Measurements from ENCODE around the gene KRT33A.

KRT33A gene

DNA sequence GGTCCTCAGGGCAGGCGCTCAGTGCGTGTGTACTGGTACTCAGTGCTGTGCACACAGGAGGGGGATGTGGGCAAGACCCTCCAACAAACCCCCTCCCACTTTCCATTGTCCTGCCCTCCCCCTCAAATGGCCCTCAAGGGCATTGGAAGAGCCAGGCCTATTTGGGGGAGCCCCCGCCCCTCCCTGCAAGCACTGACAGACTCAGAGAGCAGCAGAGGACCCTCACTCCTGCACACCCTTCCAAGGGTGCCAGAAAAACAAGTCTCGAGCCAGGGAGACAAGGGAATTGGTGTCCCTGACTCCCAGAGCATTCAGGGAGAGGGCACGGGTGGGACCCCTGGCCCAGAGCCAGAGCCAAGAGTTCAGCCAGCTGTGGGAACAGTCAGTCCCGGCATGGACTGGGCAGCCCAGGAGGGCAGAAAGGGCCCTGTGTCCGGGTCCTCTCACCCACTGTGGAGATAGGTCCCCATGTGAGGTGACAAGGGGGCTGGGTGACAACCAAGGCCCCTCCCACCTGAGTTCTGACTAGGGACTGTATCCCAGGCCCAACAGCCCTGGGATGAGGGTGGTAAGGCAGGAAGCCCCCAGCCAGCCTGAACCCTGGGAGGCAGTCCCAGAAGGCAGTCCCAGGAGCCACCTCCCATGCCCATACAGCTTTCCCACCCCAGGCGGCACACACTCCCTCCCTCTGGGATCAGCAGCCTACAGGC is 23.1 kb downstream of the KRT33A start:
- DNase-seq = no peak

DNA sequence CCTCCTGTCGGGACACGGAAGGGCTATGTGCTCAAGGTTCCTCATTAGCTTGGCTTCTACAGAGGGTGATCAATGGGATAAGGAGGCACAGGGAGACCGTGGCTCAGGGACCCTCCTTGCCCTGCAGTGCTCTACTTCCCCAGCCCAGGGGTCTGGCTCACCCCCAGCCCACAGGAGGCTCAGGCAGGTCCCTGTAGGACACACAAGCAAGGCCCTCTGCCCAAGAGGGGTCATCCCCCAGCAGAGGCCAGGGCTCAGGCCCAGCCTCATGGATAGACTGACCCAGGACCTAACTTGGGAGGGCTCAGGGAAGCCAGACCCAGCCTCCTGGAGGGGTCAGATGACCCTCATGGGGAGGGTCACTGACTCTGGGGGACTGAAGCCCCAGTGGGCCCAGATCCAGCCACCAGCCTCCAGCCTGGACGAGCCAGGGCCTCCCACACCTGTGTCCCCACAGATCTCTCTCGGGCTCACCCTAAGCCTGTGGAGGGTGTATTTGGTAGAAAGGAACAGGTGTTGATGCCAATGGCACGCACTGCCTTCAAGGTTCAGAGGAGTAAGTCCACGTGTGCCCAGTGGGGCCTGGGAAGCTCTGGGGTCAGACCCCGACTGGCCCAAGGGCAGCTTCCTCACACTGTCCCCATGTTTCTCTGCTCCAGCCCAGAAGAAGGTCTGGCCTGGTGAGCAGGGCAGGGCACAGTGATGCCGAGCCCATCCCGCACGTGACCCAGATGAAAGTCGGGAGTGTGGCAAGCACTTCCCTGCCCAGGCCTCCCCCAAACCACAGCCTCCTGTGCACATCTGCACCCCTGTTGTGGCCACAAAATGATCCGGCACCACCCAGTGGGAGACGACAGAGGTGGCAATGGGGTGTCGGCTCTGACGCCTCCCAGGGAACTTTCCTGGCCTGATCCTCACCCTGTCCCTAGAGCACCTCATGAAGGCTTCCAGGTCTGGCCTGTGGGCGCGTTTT is 24.2 kb downstream of the KRT33A start:
- DNase-seq = no peak

DNA sequence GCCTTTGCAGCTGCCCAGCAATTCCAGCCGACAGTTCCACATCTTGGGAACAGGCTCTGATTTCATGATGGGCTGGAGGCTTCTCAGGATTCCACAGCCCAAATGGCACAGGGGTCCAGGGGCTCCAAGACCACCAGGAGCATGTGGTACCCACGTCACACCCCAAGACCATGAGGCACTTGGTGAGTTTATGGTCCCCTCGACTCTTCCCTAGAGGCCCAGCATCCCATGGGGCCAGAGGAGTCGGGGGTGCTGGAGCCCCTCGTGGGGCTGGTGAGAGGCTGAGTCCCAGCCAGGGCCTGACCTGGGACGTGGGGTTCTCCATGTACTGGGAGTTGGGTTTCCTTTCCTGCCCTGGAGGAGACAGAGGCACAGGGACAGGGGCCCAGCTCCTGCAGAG is 25.0 kb downstream of the KRT33A start:
- no peak for DNase-seq

DNA sequence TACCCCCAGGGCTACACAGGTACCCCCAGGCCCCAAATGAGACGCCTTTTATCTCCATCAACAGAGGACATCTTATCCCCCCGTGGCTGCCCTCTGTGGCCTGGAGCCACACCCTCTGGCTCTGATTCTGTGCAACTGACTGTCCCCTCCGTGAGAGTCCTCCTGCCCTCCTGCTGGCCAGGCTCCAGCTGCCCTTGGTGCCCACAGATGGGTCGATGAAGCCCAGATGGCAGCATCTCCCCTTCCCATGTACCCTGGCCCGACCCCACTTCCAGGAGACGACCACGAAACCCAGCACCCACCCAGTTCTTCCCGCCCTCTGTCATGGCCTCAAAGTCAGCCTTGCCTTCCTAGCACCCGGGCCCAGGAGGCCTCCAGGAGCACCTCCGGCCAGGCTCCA is 25.5 kb downstream of the KRT33A start:
- no peak for DNase-seq

DNA sequence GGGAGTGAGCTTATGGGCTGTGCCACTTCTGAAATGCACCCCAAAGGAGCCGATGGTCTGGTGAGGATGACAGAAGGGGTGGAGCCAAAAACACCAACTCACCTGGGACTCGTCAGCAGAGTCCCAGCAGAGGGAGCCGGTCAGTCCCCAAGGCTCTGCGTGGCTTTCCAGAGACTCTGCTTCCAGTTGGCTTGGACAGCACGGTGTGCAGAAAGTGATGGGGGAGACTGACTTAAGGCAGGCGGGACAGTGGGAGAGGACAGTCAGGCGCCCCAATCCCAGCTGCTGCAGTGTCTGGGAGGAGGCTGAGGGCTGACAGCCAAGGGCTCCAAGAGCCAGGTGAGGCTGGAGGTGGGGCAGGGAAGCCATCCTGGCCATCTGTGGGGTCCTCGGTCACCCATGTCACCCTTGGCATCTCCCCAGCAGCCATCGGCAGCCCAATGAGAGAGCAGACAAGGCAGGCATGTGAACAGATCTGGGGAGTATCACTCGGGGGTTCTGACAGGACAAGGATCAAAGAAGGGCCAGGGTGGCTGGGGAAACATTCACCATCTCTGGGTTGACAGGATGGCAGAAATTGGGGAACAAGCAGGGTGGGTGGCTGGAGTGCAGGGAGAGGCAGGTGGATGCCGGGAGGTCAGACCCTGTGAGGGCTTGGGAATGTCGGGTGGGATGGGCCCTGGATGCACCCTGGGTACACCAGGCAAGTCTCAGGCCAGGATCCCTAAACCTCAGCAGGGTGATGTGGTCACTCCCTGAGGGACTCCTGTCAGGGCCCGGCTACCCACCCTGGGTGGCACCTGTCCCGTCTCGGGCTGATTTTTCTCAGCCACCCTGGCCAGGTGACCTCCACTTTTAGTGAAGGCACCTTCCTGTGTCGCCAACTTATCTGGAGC is 26.2 kb downstream of the KRT33A start:
- no peak for DNase-seq

DNA sequence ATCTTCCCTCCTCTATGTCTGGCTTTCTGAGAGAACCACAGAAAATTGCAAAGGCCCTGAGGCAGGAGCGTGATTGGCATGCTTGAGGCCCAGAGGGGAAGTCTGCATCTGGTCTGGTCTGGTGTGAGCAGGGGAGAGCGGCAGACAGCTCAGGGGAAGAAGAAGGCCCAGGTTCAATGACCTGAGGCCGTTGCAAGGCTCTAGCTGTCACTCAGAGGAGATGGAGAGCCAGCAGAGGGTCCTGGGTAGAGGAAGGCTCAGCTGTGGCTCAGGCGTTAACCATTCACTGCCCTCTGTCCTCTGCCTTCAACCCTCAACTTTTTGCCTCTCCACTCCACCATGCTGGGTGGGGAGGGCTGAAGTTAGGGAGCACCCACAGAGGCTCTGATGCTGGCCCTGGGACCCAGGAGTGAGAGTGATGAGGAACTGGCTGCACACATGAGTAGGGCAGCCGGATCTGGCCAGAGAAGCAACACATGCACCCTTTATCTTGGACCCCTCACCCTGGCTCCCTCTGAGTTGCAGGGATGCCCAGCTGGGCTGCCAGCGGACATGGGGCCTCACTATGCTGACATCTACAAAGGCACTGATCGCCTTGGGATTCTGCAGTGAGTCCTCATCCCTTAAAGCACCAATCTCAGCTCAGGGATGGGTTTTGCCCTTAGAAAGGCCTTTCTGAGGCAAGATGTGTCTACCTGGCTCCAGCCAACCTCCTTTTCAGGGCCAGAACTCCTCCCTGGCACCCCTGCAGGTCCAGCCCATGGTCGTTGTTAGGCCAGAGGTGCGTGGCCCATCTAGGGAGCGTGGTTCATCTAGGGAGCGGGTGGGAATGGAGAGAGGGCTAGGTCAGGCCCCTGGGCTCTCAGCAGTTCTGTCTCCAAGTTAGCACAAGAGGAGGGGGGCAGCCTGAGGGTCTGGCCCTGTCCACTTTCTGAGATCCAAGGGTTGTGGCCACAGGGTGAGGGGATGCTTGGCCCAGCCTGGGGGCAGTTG is 27.4 kb downstream of the KRT33A start:
- DNase-seq = no peak

DNA sequence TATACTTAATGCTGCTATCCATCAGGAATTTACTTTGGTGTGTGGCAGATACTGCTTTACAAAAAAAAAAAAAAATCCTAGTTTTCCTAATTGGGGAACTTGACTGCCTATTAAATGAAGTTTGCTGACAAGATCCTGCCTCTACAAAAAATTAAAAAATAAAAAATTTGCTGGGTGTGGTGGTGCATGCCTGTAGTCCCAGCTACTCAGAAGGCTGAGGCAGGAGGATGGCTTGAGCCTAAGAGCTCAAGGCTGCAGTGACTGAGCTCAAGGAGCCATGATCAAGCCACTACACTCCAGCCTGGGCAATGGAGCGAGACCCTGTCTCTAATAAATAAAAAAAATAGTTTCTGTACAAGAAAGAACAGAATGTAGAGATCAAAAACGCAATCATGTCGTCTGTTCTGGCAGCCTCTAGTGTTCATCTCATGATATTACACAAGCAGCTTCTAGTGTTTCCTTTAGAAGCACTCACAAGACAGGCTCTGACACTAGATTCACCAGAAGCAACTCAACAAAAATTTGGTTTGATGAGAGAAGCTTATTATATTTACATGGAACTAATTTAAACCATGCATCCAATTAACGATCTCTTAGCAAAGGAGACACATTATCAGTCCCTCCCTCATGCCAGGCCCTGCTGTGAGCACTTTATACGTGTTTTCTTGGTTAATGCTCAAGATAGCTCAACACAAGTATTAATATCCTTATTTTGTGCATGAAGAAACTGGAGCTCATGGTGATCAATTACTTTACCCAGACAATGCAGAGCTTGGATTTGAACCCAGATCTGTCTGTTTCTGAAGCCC is 28.3 kb downstream of the KRT33A start:
- DNase-seq = no peak

DNA sequence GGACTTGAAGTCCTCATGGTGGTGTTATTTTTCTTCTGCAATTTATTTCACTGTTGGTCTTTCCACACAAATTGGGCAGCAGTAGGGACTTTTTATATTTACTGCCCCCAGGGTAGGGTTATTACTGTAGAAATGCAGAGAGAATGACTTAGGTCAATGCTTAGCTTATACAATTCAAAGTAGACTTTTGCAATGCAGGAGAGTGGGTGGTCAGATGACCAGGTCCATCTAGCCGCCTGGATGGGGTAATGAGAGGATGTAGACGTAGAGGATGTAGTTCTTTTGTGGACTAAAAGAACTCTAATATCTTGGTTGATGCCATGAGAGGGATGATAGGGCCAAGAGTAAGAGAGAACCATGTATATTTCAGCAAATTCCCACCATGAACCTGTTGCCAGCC is 32.4 kb downstream of the KRT33A start:
- no peak for DNase-seq

DNA sequence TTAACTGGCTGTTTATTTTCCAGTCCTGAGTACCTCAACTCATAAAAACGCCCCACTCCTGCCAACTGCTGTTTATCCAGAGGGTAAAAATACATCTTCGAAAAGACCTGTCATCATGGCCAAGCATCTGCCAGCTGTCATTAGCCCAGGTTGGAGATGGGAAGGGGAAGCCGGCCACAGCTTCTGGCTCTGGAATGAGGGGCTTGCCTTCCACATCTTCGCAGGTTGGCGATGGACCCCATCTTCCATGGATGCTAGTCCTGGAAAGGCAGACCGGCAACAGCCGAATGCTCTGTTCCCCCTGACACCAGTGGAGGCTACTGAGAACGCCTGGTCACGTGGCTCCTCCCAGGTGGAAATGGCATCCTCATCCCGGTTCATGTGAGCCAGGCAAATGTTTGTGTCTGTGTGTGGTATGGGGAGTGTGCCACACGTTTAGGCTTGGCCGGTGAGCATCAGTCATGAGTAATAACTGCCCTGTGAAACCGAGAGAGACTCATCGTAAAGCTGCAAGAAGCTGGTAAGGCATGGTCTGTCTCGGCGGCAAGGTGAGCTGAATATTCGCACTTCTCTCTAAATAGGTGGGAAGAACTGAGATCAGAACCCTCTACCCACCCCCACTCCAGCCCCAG is 34.7 kb downstream of the KRT33A start:
- DNase-seq = no peak

DNA sequence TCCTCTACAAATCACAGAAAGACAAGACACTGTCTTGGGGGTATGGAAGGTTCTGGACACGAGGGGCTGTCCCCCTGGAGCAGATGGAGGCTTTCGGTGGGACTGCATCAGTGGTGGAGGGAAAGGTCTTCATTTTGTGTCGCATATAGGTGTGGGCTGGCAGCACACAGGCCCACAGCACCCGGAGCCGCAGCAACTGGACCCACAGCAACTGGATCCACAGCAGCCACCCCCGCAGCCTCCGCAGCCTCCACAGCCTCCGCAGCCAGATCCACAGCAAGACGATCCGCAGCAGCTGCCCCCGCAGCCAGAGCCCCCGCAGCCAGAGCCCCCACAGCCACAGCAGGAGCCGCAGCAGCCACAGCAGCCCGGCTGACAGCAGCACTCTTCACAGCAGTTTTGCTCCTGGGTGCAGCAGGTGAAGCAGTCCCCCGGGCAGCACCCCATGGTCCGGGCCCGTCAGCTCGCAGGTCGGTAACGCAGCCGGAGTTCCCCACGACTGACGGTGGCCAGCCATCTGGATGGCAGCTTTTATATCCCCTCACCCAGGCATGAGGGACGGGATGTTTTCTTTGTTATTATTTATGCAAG is 35.3 kb downstream of the KRT33A start, which contains the start of gene KRTAP17-1:
TSS of gene KRTAP17-1 (minus strand) at position 507 of the 591 bp plus-strand sequence. CDS start at position 447, 60 bp downstream.
- DNase-seq = no peak

DNA sequence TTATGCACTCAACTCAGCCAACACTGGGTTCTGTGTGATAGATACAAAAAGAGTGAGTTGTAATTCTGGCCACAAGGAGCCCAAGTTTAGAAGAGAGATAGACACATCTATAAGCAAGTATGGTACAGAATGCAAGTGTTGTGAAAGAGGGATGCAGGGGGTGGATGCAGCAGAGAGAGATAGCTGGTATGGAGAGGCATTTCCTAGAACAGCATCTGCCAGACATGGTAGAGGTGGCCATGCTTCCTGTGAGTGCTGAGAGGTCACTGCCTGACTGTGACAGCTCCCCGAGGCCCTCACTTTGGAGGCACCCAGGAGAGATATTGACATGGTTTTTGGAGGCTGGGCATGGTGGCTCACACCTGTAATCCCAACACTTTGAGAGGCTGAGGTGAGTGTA is 39.5 kb downstream of the KRT33A start:
- DNase-seq = no peak

DNA sequence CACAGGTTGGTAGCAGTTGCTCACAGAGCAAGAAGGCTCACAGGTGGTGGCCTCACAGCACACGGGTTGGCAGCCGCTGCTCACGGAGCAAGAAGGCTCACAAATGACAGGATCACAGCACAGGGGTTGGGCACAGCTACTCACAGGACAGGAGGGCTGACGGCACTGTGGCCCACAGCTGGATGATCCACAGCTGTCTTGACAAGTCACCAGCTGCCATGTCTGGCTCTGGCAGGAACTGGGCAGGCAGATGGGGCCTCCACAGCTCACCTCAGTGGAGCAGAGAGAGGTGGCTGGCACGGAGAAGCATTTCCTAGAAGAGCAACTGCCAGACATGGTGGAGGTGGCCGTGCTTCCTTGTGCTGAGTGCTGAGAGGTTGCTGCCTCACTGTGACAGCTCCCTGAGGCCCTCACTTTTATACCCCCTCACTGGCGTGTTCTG is 41.7 kb downstream of the KRT33A start, which contains the start of gene KRTAP16-1:
TSS of gene KRTAP16-1 (minus strand) at position 392 of the 442 bp plus-strand sequence. CDS start at position 336, 56 bp downstream.
- DNase-seq = no peak

DNA sequence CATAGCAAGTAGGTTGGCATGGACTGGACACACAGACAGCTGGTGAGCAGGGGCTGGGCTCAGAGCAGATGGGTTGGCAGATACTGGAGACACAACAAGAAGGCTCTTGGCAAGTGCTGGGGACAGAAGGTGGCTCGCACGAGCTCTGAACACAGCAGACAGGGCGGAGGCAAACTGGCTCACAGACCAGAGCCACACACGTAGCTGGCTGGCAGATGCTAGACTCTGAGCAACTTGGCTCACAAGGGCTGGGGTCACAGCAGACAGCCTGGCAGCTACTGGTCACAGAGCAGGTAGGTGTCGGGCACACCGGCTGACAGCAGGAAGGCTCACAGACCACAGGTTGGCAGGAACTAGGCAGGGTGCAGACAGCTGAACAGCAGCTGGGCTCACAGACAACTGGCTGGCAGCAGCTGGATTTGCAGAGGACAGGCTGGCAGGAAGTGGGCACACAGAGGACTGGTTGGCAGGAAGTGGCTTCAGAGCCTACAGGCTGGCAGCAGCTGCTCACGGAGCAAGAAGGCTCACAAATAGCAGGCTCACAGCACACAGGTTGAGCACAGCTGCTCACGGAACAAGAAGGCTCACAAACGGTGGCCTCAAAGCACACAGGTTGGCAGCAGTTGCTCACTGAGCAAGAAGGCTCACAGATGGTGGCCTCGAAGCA is 42.2 kb downstream of the KRT33A start:
- DNase-seq = no peak

DNA sequence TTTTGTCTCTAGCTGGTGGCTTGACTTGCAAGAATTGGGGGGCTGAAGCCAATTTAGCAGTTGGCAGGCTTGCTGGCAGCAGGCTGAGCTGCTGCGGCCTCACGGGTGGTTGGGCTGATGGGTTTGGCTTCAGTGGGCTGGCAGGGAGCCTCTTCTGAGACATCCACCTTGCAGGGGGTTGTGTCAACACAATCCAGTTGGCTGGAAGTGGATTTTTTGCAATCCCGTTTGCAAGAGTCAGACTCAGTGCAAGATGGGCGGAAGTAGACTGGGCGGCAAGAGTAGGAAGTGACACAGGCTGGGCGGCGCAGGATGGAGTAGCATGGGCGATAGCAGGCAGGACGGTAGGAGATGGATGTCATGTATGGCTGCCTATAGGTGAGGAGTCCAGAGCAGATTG is 43.0 kb downstream of the KRT33A start:
- no peak for DNase-seq

DNA sequence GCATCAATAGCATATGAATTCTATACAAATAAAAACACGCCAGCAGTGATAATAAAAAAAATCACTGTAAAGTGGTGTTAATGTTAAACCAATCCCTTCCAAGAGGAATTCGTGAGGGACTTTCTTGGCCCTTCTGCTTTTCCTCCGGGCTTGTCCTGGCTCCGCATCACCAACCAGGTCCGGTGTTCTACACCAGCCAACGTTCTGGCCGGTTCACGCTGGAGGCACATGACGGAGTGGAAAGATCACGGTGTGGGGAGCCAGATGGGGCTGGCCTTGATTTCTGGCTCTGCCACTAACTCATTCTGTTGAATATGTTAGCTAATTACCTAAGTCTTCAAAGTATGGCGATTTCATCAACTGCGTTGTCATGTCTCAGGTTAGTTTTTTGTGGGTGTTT is 46.5 kb downstream of the KRT33A start:
- no peak for DNase-seq

DNA sequence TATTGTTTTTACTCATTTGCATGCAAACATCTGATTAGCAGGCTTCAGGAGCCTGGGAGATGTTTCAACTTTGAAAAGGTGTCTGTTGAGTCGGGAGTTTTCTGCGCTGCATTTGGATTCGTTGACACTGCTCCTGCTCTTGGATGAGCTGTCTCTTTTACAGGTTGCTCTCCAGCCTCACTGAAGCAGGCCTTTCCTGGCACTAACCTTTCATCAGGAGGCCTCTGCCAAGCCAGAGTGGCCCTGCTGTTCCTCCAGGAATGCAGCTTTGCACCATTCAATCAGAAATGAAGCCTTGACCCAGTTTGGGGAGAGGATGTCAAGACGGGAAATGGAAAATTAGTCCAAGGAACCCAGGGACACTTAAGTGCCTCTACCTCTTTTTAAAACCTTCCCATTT is 47.6 kb downstream of the KRT33A start:
- no peak for DNase-seq

DNA sequence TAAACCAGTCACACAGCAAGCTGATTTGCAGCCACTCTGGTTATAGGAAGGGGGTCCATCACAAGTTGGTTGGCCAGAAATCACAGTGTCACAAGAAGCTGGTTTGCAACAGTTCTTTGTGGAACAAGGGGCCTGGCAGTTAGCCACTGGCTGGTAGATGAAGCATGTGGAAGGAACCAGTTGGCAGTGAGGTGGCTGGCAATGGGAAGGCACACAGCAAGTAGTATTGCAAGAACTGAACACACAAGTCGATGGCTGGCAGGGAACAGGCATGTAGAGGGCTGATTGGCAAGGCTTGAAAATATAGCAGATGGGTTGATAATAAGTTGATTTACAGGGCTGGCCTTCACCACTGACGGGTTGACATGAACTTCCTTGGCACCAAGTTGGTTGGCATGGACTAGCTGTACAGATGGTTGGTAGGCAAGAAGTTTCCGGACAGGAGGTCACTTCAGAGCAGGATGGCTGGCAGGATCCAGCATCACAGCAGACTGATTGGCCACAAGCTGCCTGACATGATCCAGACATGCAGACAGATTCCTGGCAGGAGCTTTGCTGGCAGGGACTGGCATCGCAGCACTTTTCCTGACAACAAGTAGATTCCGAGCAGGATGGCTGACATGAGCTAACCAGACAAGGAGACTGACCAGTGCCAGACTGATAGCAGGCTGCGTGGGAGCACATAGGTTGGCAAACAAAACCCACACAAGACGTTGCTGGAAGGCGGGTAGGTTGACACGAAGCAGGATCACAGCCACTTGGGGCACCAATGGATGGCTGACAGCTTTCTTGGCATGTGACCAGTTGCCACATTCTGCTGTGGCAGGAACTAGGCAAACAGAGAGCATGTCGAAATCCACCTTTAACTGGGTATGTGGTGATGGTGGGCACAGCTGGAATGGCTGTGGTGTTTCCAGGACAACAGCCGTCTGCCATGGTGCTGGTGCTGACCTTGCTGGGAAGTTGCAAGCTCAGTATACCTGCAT is 48.4 kb downstream of the KRT33A start, which contains the start of gene KRTAP29-1:
TSS of gene KRTAP29-1 (minus strand) at position 936 of the 986 bp plus-strand sequence. CDS start at position 936, 0 bp downstream.
- DNase-seq = no peak
